ENCODE measurements around the gene POLR1E. TPM values are rescaled to one million over a fixed set of nuclear protein-coding genes. Genes with fewer than 3 reads are reported as not detected.
A peak's percentile ranks its signal among the peaks of the same experiment; 100 is the strongest.

POLR1E gene
- total and polyA plus RNA-seq, 5 experiments from 2014 or later: 13.3 to 38.2 (median 21.2) TPM

DNA sequence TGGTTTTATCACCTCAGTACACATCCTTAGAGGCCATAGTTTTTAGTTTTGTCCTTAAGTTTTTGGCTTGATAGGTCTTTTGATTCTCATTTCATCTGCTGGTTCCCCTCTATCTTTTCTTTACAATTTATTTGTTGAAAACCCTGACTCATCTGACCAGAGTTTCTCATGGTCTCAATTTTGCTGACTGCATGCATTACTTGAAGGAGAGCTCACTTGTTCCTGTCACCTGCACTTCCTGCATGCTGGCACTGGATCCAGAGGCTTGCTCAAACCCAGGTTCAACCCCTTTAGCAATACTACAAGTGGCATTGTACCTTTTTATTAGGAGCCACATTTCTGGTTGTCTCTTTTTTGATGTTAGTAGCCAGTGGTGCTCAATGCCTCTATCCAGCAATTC lies 63.8 kb downstream of the POLR1E start:
- no peaks in the 10 kb centered on the region for H3K27me3 Mint-ChIP-seq
- no peak for DNase-seq
- H3K36me3 Mint-ChIP-seq: no peaks in the 10 kb centered on the region
- H3K27ac Mint-ChIP-seq: peak overlapping the region in 1 of 10 donors; percentile 53
- no peaks in the 10 kb centered on the region for H3K9me3 Mint-ChIP-seq
- H3K4me3 Mint-ChIP-seq: no peak overlapping the region
- POLR2A ChIA-PET: no interaction called here
- no peaks in the 10 kb centered on the region for H3K4me1 Mint-ChIP-seq
- ATAC-seq: no peak

GRCh38 chr9:37550781-37551180 lies 65.0 kb downstream of the POLR1E start:
- no peaks in the 10 kb centered on the region for H3K27me3 Mint-ChIP-seq
- DNase-seq (no peak), ATAC-seq (no peak)
- H3K9me3 Mint-ChIP-seq: no peaks in the 10 kb centered on the region
- H3K4me3 Mint-ChIP-seq: no peak overlapping the region
- POLR2A ChIA-PET: no interaction called here
- no peaks in the 10 kb centered on the region for H3K36me3 Mint-ChIP-seq
- no peaks in the 10 kb centered on the region for H3K4me1 Mint-ChIP-seq
- H3K27ac Mint-ChIP-seq: no peak overlapping the region

- no peak for ATAC-seq
- Mint-ChIP-seq H3K36me3 (no peaks in the 10 kb centered on the region), H3K27me3 (no peaks in the 10 kb centered on the region)
These were observed 65.7 kb downstream of the POLR1E start for GRCh38 chr9:37551468-37551867.

GRCh38 chr9:37551888-37552287 lies 66.1 kb downstream of the POLR1E start:
- no peak overlapping the region for H3K27ac Mint-ChIP-seq
- no peak overlapping the region for H3K4me3 Mint-ChIP-seq
- ATAC-seq (no peak), DNase-seq (no peak)
- POLR2A ChIA-PET: no interaction called here
- H3K27me3 Mint-ChIP-seq: no peaks in the 10 kb centered on the region
- H3K36me3 Mint-ChIP-seq: no peaks in the 10 kb centered on the region
- H3K9me3 Mint-ChIP-seq: no peaks in the 10 kb centered on the region
- H3K4me1 Mint-ChIP-seq: no peaks in the 10 kb centered on the region

More at GRCh38 chr9:37551468-37551867, 65.7 kb downstream of the POLR1E start:
- Mint-ChIP-seq H3K4me3 (no peak overlapping the region), H3K9me3 (no peaks in the 10 kb centered on the region), H3K4me1 (no peaks in the 10 kb centered on the region), H3K27ac (no peak overlapping the region)
- no peak for DNase-seq
- POLR2A ChIA-PET: no interaction called here

Other genes with a start within 250 kb of the POLR1E start
- gene GRHPR, start 63.3 kb upstream of the POLR1E start, total RNA-seq: 10 to 100 TPM; 55.0 to 58.7 TPM
- gene GRHPR, start 63.3 kb upstream of the POLR1E start, polyA plus RNA-seq: 10 to 100 TPM; 71.5 to 89.3 (median 74.4) TPM
- gene ZBTB5, start 20.5 kb upstream of the POLR1E start, total RNA-seq: 10 to 100 TPM; 12.9 to 13.2 TPM
- under 1 TPM; 0.50 to 0.83 (median 0.64) TPM for gene ZBTB5, start 20.5 kb upstream of the POLR1E start, polyA plus RNA-seq
- 1 to 10 TPM; 1.7 to 2.4 TPM for gene FBXO10, start 90.4 kb downstream of the POLR1E start, total RNA-seq
- under 1 TPM; 0.20 to 0.77 (median 0.40) TPM for gene FBXO10, start 90.4 kb downstream of the POLR1E start, polyA plus RNA-seq
- gene TOMM5, start 106.6 kb downstream of the POLR1E start, total RNA-seq: 10 to 100 TPM; 46.4 to 48.6 TPM
- gene TOMM5, start 106.6 kb downstream of the POLR1E start, polyA plus RNA-seq: 100 to 1,000 TPM; 145 to 176 (median 169) TPM
- gene FRMPD1, start 165.0 kb downstream of the POLR1E start, total RNA-seq: not detected
- gene FRMPD1, start 165.0 kb downstream of the POLR1E start, polyA plus RNA-seq: not detected